H1 (cell line): ENCODE measurements around the gene POU2F1.
A peak's percentile ranks its signal among the peaks of the same experiment; 100 is the strongest.

Source experiments
- CBX8 ChIP-seq: fragments of 300-800, 300-1000 bp; sonication (generic); IDR thresholded peaks from 2 replicates; pipeline ENCODE4 v1.7.1; 2016; ENCODE audit warnings: low read depth, low read length, borderline replicate concordance
- CREB1 ChIP-seq: IDR thresholded peaks from 2 replicates; pipeline ENCODE4 v1.6.1; 2012; ENCODE audit warnings: inconsistent platforms
- EP300 ChIP-seq, 2 experiments: IDR thresholded peaks; 1 replicate in 1 of 2; 2 replicates in 1 of 2; pipeline ENCODE4 v1.6.1; 2011 to 2012; ENCODE audit warnings: low read depth in 2 of 2, low read length in 2 of 2, mild to moderate bottlenecking in 2 of 2, borderline replicate concordance in 1 of 2, inconsistent platforms in 1 of 2, moderate library complexity in 1 of 2
- EZH2 ChIP-seq: fragments of 200-600 bp; sonication (generic); IDR thresholded peaks from 2 replicates; pipeline ENCODE4 v1.7.1; 2012; ENCODE audit warnings: low read depth, mild to moderate bottlenecking, moderate library complexity, low read length, inconsistent platforms; ENCODE audit not compliant: severe bottlenecking
- HDAC2 ChIP-seq, 2 experiments: fragments of 300-600 bp in 1 of 2; sonication (generic) in 1 of 2; IDR thresholded peaks; 2 replicates each; pipeline ENCODE4 v1.6.1; 2011 to 2012; ENCODE audit warnings: low read depth in 2 of 2, low read length in 2 of 2, mild to moderate bottlenecking in 2 of 2, moderate library complexity in 2 of 2, borderline replicate concordance in 1 of 2, inconsistent platforms in 1 of 2
- JUN ChIP-seq: IDR thresholded peaks from 2 replicates; pipeline ENCODE4 v1.6.1; 2011; ENCODE audit warnings: low read depth, mild to moderate bottlenecking, improper control_type of control experiment, low read length
- POLR2A ChIP-seq, 2 experiments: IDR thresholded peaks; 1 replicate in 1 of 2; 2 replicates in 1 of 2; pipeline ENCODE4 v1.6.1; 2011; ENCODE audit warnings: low read depth in 2 of 2, low read length in 2 of 2, mild to moderate bottlenecking in 2 of 2; ENCODE audit errors: control extremely low read depth in 1 of 2
- USF2 ChIP-seq: IDR thresholded peaks from 2 replicates; pipeline ENCODE4 v1.6.1; 2011; ENCODE audit warnings: low read length, improper control_type of control experiment
- TF ChIP-seq, protein P1 (sequence below), 3 experiments: IDR thresholded peaks; 1 replicate in 2 of 3; 2 replicates in 1 of 3; pipeline versions ENCODE4 v1.5.1 to v1.6.1; 2011; ENCODE audit warnings: low read length in 3 of 3, mild to moderate bottlenecking in 3 of 3, inconsistent platforms in 2 of 3, low read depth in 1 of 3, moderate library complexity in 1 of 3; ENCODE audit not compliant: insufficient read depth in 1 of 3; ENCODE audit errors: control extremely low read depth in 1 of 3
- TF ChIP-seq, protein P2 (sequence below): IDR thresholded peaks from 2 replicates; pipeline ENCODE4 v1.6.1; 2012; ENCODE audit warnings: inconsistent platforms

DNA sequence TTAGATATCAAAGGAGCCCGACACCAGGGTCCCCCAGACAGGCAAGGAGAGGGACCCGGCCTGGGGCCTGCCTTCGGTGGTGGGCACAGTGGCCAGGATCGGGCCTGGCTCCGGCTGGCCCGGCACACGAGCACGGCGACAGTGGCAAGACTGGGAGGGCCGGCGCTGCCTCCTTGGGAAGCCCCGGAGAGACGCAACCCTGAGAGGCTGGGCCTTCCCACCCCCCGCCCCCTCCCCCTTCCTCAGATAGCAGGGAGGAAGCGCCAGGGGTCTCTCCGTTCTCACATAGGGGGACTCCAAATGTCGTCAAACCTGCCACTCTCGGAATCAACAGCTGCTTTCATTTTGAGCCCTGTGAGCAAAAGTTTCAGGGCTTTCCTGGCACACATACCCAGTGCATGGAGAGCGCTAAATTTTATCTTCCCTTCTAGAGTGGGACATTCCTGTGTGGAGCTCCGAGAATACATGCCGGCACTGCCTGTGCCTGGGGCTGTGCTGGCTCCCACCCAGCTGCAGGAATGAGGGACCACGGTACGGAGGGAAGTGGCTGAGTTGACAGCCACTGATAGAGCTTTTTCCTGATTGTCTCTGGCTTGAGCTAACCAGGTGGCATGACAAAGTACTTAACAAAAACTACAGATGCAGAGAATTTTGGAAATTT lies 235.2 kb downstream of the POU2F1 start:
- TF ChIP-seq EP300 (IDR thresholded peaks at IDR 0.05; ENCODE audit: borderline replicate concordance in 1 of 2, low read depth in 2 of 2, low read length in 2 of 2) = no peak
- no peak for TF ChIP-seq CBX8
- TF ChIP-seq EZH2 = peak; percentile 20
- TF ChIP-seq, protein P1, sequence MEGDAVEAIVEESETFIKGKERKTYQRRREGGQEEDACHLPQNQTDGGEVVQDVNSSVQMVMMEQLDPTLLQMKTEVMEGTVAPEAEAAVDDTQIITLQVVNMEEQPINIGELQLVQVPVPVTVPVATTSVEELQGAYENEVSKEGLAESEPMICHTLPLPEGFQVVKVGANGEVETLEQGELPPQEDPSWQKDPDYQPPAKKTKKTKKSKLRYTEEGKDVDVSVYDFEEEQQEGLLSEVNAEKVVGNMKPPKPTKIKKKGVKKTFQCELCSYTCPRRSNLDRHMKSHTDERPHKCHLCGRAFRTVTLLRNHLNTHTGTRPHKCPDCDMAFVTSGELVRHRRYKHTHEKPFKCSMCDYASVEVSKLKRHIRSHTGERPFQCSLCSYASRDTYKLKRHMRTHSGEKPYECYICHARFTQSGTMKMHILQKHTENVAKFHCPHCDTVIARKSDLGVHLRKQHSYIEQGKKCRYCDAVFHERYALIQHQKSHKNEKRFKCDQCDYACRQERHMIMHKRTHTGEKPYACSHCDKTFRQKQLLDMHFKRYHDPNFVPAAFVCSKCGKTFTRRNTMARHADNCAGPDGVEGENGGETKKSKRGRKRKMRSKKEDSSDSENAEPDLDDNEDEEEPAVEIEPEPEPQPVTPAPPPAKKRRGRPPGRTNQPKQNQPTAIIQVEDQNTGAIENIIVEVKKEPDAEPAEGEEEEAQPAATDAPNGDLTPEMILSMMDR (IDR thresholded peaks at IDR 0.05; ENCODE audit: control extremely low read depth in 1 of 3, insufficient read depth in 1 of 3, low read depth in 1 of 3, low read length in 3 of 3) = no peak
- TF ChIP-seq, protein P2, sequence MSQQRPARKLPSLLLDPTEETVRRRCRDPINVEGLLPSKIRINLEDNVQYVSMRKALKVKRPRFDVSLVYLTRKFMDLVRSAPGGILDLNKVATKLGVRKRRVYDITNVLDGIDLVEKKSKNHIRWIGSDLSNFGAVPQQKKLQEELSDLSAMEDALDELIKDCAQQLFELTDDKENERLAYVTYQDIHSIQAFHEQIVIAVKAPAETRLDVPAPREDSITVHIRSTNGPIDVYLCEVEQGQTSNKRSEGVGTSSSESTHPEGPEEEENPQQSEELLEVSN = no peak
- TF ChIP-seq CREB1 = no peak
- no peak for TF ChIP-seq HDAC2 (IDR thresholded peaks at IDR 0.05; ENCODE audit: borderline replicate concordance in 1 of 2, low read depth in 2 of 2, low read length in 2 of 2)
- no peak for TF ChIP-seq JUN
- no peak for TF ChIP-seq POLR2A (IDR thresholded peaks at IDR 0.05; ENCODE audit: control extremely low read depth in 1 of 2, low read depth in 2 of 2, low read length in 2 of 2)
- no peak for TF ChIP-seq USF2
